ENCODE data around the gene GALNT2.

Gene GALNT2

GRCh38 chr1:230319014-230319747 lies 252.1 kb downstream of the GALNT2 start:
- no peak overlapping the region for H3K4me3 ChIP-seq (ENCODE audit: low read depth, low read length)
- no peak for TF ChIP-seq CTCF (IDR thresholded peaks at IDR 0.05; ENCODE audit: low read depth, low read length, missing control alignments)
- in situ Hi-C loops (cut with HindIII; ENCODE audit: low sequenced_read_pairs): no loop called here
- DNase-seq (ENCODE audit: low read depth): no peak

GRCh38 chr1:230320804-230321203 lies 253.8 kb downstream of the GALNT2 start:
- DNase-seq (ENCODE audit: low read depth): no peak
- no peak overlapping the region for H3K4me3 ChIP-seq (ENCODE audit: low read depth, low read length)
- in situ Hi-C loops (cut with HindIII; ENCODE audit: low sequenced_read_pairs): no loop called here
- no peak for TF ChIP-seq CTCF (IDR thresholded peaks at IDR 0.05; ENCODE audit: low read depth, low read length, missing control alignments)

- no peak overlapping the region for H3K4me3 ChIP-seq (ENCODE audit: low read depth, low read length)
- no peak for DNase-seq (ENCODE audit: low read depth)
- in situ Hi-C loops (cut with HindIII; ENCODE audit: low sequenced_read_pairs): no loop called here
- no peak for TF ChIP-seq CTCF (IDR thresholded peaks at IDR 0.05; ENCODE audit: low read depth, low read length, missing control alignments)
Measured at GRCh38 chr1:230321341-230321740, 254.3 kb downstream of the GALNT2 start.

- no peak overlapping the region for H3K4me3 ChIP-seq (ENCODE audit: low read depth, low read length)
- in situ Hi-C loops (cut with HindIII; ENCODE audit: low sequenced_read_pairs): no loop called here
- DNase-seq (ENCODE audit: low read depth): no peak
- no peak for TF ChIP-seq CTCF (IDR thresholded peaks at IDR 0.05; ENCODE audit: low read depth, low read length, missing control alignments)
Measured at GRCh38 chr1:230321741-230322420, 254.8 kb downstream of the GALNT2 start.

GRCh38 chr1:230322421-230322756 lies 255.4 kb downstream of the GALNT2 start:
- in situ Hi-C loops (cut with HindIII; ENCODE audit: low sequenced_read_pairs): no loop called here
- no peak for DNase-seq (ENCODE audit: low read depth)
- TF ChIP-seq CTCF (IDR thresholded peaks at IDR 0.05; ENCODE audit: low read depth, low read length, missing control alignments): no peak
- no peak overlapping the region for H3K4me3 ChIP-seq (ENCODE audit: low read depth, low read length)

GRCh38 chr1:230322967-230323547 lies 256.0 kb downstream of the GALNT2 start:
- no peak overlapping the region for H3K4me3 ChIP-seq (ENCODE audit: low read depth, low read length)
- DNase-seq (ENCODE audit: low read depth): no peak
- in situ Hi-C loops (cut with HindIII; ENCODE audit: low sequenced_read_pairs): no loop called here
- no peak for TF ChIP-seq CTCF (IDR thresholded peaks at IDR 0.05; ENCODE audit: low read depth, low read length, missing control alignments)
